Esophagus muscularis mucosa (tissue), 4 donors: ENCODE measurements around the gene PRND. TPM values are rescaled to one million over a fixed set of nuclear protein-coding genes. Genes with fewer than 3 reads are reported as not detected.

Experiments
- DNase-seq: peaks from one replicate; pipeline ENCODE4 v3.0.0-alpha.2; 2017; ENCODE audit errors: extremely low spot score
- H3K27ac ChIP-seq, 4 donors: fragments of 200-600 bp; sonication (generic); replicated peaks in 1 of 4; 1 replicate in 3 of 4; 2 replicates in 1 of 4; pipeline ENCODE4 v1.5.1; 2016 to 2019; ENCODE audit warnings: mild to moderate bottlenecking in 1 of 4
- H3K27me3 ChIP-seq, 4 donors: fragments of 200-600 bp; sonication (generic); one replicate each; pipeline versions ENCODE4 v1.5.1 to v1.6.0; 2016 to 2019
- H3K36me3 ChIP-seq, 4 donors: fragments of 200-600 bp; sonication (generic); one replicate each; pipeline ENCODE4 v1.5.1; 2016 to 2019
- H3K4me1 ChIP-seq, 4 donors: fragments of 200-600 bp; sonication (generic); one replicate each; pipeline ENCODE4 v1.5.1; 2016 to 2019
- H3K4me3 ChIP-seq, 4 donors: fragments of 200-600 bp; sonication (generic); 1 replicate in 2 of 4; 2 replicates in 2 of 4; pipeline ENCODE4 v1.5.1; 2016 to 2019; ENCODE audit warnings: mild to moderate bottlenecking in 4 of 4, moderate library complexity in 1 of 4
- H3K9me3 ChIP-seq, 4 donors: fragments of 200-600 bp; sonication (generic); 1 replicate in 3 of 4; 2 replicates in 1 of 4; pipeline ENCODE4 v1.5.1; 2016 to 2019
- CTCF ChIP-seq, 3 experiments: fragments of 200-600 bp in 2 of 3; fragments of 450-650 bp in 1 of 3; sonication (generic) in 2 of 3; IDR thresholded peaks; one replicate each; pipeline ENCODE4 v1.5.1; 2017 to 2019; ENCODE audit warnings: antibody characterized with exemption in 3 of 3, mild to moderate bottlenecking in 2 of 3, moderate library complexity in 1 of 3
- EP300 ChIP-seq: sonication (generic); formaldehyde crosslinking; IDR thresholded peaks from one replicate; pipeline ENCODE4 v1.6.1; 2017; ENCODE audit warnings: antibody characterized with exemption
- POLR2A ChIP-seq: fragments of 450-650 bp; IDR thresholded peaks from one replicate; pipeline ENCODE4 v1.6.1; 2017; ENCODE audit warnings: antibody characterized with exemption, moderate library complexity, mild to moderate bottlenecking, low read depth
- POLR2AphosphoS5 ChIP-seq, 2 donors: sonication (generic); formaldehyde crosslinking; IDR thresholded peaks; one replicate each; pipeline ENCODE4 v1.6.1; 2017; ENCODE audit warnings: antibody characterized with exemption in 2 of 2
- WGBS: methylation state at CpG from one replicate; pipeline ENCODE4 v1.1.5; 2018; 5-methylcytosine and 5-hydroxymethylcytosine counted together
- intact Hi-C: fragments of 100-400 bp; cut with DNase I; formaldehyde crosslinking; loops from one replicate; pipeline ENCODE4 v1.15.1; 2023
- total RNA-seq, 4 donors: library from RNA; depleted of rRNA; stranded (reverse); fragments of >200 nt; gene quantifications; one replicate each; pipeline versions ENCODE4 v1.1.0 to v1.2.1, GENCODE V29; 2016

PRND gene
- total RNA-seq, 4 donors from 2014 or later = not detected

- WGBS = 79% methylated on average over 1 of the region's 1 CpG
- no peaks in the 10 kb centered on the region for H3K9me3 ChIP-seq
- TF ChIP-seq CTCF (IDR thresholded peaks at IDR 0.05) = no peak
- TF ChIP-seq EP300 = no peak
- TF ChIP-seq POLR2AphosphoS5 (IDR thresholded peaks at IDR 0.05) = no peak
- TF ChIP-seq POLR2A = no peak
- H3K36me3 ChIP-seq = no peaks in the 10 kb centered on the region
- no peak overlapping the region for H3K27ac ChIP-seq
- no peaks in the 10 kb centered on the region for H3K27me3 ChIP-seq
- no peak overlapping the region for H3K4me3 ChIP-seq
- intact Hi-C loops = no loop called here
- H3K4me1 ChIP-seq = peaks cover 0 to under 1% (median 0%) of the 10 kb centered on the region in 4 donors
- DNase-seq = no peak
Observed at GRCh38 chr20:4714818-4715217, 6.9 kb upstream of the PRND start.

GRCh38 chr20:4717816-4718570 is 3.7 kb upstream of the PRND start:
- intact Hi-C loops = no loop called here
- DNase-seq = no peak
- no peak overlapping the region for H3K27ac ChIP-seq
- TF ChIP-seq POLR2A (no peak), EP300 (no peak), CTCF (IDR thresholded peaks at IDR 0.05) (no peak), POLR2AphosphoS5 (IDR thresholded peaks at IDR 0.05) (no peak)
- H3K9me3 ChIP-seq = no peaks in the 10 kb centered on the region
- H3K4me1 ChIP-seq = peaks cover 13% of the 10 kb centered on the region in 4 donors
- WGBS = 78% methylated on average over 12 of the region's 12 CpGs
- no peak overlapping the region for H3K4me3 ChIP-seq
- peaks cover 0 to 4% (median 0%) of the 10 kb centered on the region in 4 donors for H3K27me3 ChIP-seq
- no peaks in the 10 kb centered on the region for H3K36me3 ChIP-seq

GRCh38 chr20:4719190-4719589 is 2.5 kb upstream of the PRND start:
- intact Hi-C loops = no loop called here
- TF ChIP-seq EP300 (no peak), POLR2AphosphoS5 (IDR thresholded peaks at IDR 0.05) (no peak), CTCF (IDR thresholded peaks at IDR 0.05) (no peak), POLR2A (no peak)
- peaks cover 13% of the 10 kb centered on the region in 4 donors for H3K4me1 ChIP-seq

GRCh38 chr20:4720041-4720976 is 1.4 kb upstream of the PRND start:
- Histone ChIP-seq H3K4me3 (no peak overlapping the region), H3K9me3 (no peaks in the 10 kb centered on the region), H3K27ac (peak overlapping the region; percentile 38 to 70 (median 52)), H3K27me3 (peaks cover 0 to 4% (median 0%) of the 10 kb centered on the region in 4 donors), H3K36me3 (no peaks in the 10 kb centered on the region), H3K4me1 (peaks cover 13% of the 10 kb centered on the region in 4 donors)
- intact Hi-C loops = loop anchor here (1.0 kb wide), 1 partner anchor 113 kb away; no protein-coding TSS in a partner anchor
- TF ChIP-seq POLR2A (no peak), EP300 (no peak), CTCF (IDR thresholded peaks at IDR 0.05) (peak; percentile 65 to 74 (median 73)), POLR2AphosphoS5 (IDR thresholded peaks at IDR 0.05) (peak in 1 of 2 donors; percentile 35)
- 24% methylated on average over 17 of the region's 18 CpGs for WGBS
- DNase-seq = peak; percentile 93

More at GRCh38 chr20:4719190-4719589, 2.5 kb upstream of the PRND start:
- no peaks in the 10 kb centered on the region for H3K36me3 ChIP-seq
- H3K27me3 ChIP-seq = peaks cover 0 to 4% (median 0%) of the 10 kb centered on the region in 4 donors
- DNase-seq = no peak
- no peak overlapping the region for H3K27ac ChIP-seq
- H3K4me3 ChIP-seq = no peak overlapping the region
- WGBS = 94% methylated on average over 2 of the region's 2 CpGs
- H3K9me3 ChIP-seq = no peaks in the 10 kb centered on the region
